Subcutaneous abdominal adipose tissue (tissue), 5 donors: ENCODE measurements around the gene SLX9.
A peak's percentile ranks its signal among the peaks of the same experiment; 100 is the strongest.
"Not testable (repeated sequence)": the region's sequence is repeated elsewhere in the genome, so short reads cannot be mapped to it uniquely, and the experiment has no call there.

Experiments
- H3K27ac ChIP-seq: one replicate; pipeline ENCODE4 v1.7.0; 2013; ENCODE audit warnings: low read depth, mild to moderate bottlenecking, inconsistent platforms, low read length, moderate library complexity
- H3K27me3 ChIP-seq, 5 donors: one replicate each; pipeline ENCODE4 v1.7.0; 2013; ENCODE audit warnings: low read length in 5 of 5, inconsistent platforms in 1 of 5; ENCODE audit not compliant: control insufficient read depth in 5 of 5, insufficient read depth in 4 of 5
- H3K36me3 ChIP-seq, 5 donors: one replicate each; pipeline ENCODE4 v1.7.0; 2013; ENCODE audit warnings: low read length in 5 of 5; ENCODE audit not compliant: control insufficient read depth in 5 of 5, insufficient read depth in 5 of 5
- H3K4me1 ChIP-seq, 5 donors: one replicate each; pipeline ENCODE4 v1.7.0; 2013; ENCODE audit warnings: low read length in 5 of 5, mild to moderate bottlenecking in 3 of 5, moderate library complexity in 1 of 5; ENCODE audit not compliant: control insufficient read depth in 5 of 5, insufficient read depth in 5 of 5
- H3K4me3 ChIP-seq, 5 donors: one replicate each; pipeline ENCODE4 v1.7.0; 2013; ENCODE audit warnings: low read length in 5 of 5, low read depth in 1 of 5
- H3K9ac ChIP-seq, 5 donors: one replicate each; pipeline ENCODE4 v1.7.0; 2013; ENCODE audit warnings: low read length in 5 of 5, mild to moderate bottlenecking in 4 of 5, moderate library complexity in 3 of 5
- H3K9me3 ChIP-seq, 5 donors: one replicate each; pipeline ENCODE4 v1.7.0; 2013; ENCODE audit warnings: low read length in 5 of 5; ENCODE audit not compliant: control insufficient read depth in 5 of 5
- donor health status: healthy.
- donor health status: healthy.
- donor health status: healthy.
- donor health status: healthy.
- donor health status: healthy.

Gene SLX9

DNA sequence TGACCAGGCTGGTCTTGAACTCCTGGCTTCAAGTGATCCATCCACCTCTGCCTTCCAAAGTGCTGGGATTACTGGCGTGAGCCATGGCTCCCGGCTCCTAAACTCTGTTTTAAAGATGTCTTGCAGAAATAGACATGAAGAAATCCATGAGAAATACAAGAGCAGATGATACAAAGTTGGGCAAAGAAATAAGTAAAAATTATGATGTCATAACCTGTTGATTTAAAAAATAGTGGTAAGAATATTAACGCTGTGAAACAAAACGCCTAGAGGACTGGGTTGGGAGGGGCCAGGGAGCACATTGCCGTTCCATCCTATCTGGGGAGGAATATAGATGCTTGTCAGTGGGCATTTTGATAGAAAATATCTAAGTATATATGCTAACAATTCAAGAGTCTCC, 17.9 kb upstream of the SLX9 start:
- Histone ChIP-seq H3K27me3 (peaks cover 14 to 41% (median 24%) of the 10 kb centered on the region in 5 donors), H3K27ac (no peak overlapping the region)

GRCh38 chr21:44923480-44924084, 16.2 kb upstream of the SLX9 start:
- Histone ChIP-seq H3K9me3 (no peaks in the 10 kb centered on the region), H3K4me3 (no peak overlapping the region), H3K4me1 (peaks cover 1 to 57% (median 27%) of the 10 kb centered on the region in 5 donors), H3K9ac (no peak overlapping the region), H3K36me3 (no peaks in the 10 kb centered on the region), H3K27ac (no peak overlapping the region), H3K27me3 (peaks cover 16 to 41% (median 25%) of the 10 kb centered on the region in 5 donors)

More for the DNA sequence above, 17.9 kb upstream of the SLX9 start:
- Histone ChIP-seq H3K4me1 (peaks cover 0 to 54% (median 16%) of the 10 kb centered on the region in 5 donors), H3K9me3 (no peaks in the 10 kb centered on the region), H3K9ac (no peak overlapping the region), H3K4me3 (no peak overlapping the region), H3K36me3 (no peaks in the 10 kb centered on the region)

DNA sequence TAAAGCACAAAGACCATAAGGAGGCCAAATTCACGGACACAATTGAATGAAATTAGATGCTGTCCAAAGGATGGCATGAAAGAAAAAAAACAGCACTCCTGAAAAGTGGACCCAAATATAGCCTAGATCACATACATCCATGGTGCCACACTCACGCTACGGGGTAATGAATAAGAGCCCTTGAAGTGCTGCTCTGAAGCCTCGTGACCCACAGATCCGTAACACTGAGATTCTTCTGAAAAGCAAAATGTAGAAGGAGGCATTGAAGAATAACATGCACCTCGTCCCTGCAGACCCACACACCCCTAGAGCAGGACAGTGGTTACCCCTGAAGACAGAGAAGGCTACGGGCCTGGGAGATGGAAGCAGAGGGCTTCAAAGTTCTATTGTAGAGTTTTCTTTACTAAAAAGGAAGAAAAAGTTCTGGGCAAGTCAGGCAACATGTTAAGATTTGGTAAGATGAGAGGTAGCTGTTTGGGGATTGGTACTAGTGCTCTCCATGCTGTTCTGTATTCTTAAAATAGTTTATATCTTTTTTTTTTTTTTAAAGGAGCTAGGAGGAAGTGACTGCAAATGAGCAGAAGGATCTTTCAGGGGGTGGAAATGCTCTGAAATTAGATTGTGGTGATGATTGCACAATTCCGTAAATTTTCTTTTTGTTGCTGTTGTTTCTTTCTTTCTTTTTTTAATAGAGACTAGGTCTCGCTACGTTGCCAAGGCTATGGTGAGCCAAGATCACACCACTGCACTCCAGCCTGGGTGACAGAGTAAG, 15.0 kb upstream of the SLX9 start:
- Histone ChIP-seq H3K9me3 (peaks cover 0 to 5% (median 4%) of the 10 kb centered on the region in 5 donors), H3K4me1 (peaks cover 1 to 55% (median 20%) of the 10 kb centered on the region in 5 donors), H3K36me3 (no peaks in the 10 kb centered on the region), H3K27ac (no peak overlapping the region), H3K4me3 (no peak overlapping the region), H3K9ac (no peak overlapping the region), H3K27me3 (peaks cover 13 to 43% (median 21%) of the 10 kb centered on the region in 5 donors)

DNA sequence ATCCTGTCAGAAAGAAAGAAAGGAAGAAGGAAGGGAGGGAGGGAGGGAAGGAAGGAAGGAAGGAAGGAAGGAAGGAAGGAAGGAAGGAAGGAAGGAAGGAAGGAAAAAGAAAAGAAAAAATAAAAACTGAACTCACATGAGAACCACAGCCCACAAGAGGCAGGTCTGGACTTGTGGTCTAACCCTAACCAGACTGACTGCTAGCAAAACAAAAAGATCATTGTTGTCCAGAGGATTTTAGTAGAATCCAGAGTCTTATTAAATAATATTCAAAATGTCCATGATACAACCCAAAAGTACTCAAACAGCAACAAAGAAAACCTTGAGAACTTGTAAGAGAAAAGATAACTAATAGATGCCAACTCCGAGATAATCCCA, 14.5 kb upstream of the SLX9 start:
- Histone ChIP-seq H3K4me3 (no peak overlapping the region), H3K9me3 (peaks cover 0 to 6% (median 5%) of the 10 kb centered on the region in 5 donors), H3K4me1 (peaks cover 1 to 51% (median 20%) of the 10 kb centered on the region in 5 donors), H3K27me3 (peaks cover 8 to 38% (median 24%) of the 10 kb centered on the region in 5 donors), H3K27ac (no peak overlapping the region), H3K36me3 (no peaks in the 10 kb centered on the region), H3K9ac (no peak overlapping the region)

DNA sequence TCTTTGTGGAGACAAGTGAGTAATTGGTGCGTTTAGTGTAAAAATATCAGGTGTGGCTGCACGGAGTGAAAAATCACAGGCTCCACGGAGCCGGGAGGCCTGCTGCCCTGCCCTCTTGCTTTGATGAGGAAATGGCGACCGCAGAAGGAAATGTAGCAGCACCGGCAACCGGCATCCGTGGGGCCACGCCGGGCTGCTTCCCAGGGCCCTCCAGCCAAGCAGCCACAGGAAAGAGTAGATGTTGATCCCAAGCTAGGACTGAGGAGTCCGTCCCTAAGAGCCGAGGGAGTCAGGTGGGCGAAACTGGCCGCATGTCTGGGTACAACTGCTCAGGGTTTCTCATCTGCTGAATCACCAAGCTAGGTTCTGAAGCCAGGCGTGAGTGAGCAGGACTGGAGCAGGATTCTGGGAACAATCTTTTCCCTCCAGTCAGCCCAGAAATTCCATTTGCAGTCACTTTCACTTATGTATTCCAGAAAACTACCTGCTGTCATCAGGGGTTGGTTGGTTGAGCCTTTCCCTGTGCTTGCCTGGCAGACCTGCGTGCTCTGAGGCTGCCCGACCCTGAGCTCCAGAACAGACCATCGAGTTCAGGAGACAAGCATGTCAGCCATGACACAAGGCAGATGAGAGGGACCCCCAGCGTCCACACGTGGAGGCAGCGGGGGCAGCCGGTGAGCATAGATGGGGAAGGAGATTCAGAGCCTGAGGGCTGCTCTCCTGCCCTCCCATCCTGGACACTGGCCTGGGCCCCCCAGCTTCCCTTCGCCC, 13.3 kb upstream of the SLX9 start:
- Histone ChIP-seq H3K4me1 (peaks cover 1 to 50% (median 30%) of the 10 kb centered on the region in 5 donors), H3K27ac (no peak overlapping the region), H3K4me3 (peak overlapping the region in 1 of 5 donors; percentile 23), H3K27me3 (peaks cover 3 to 39% (median 20%) of the 10 kb centered on the region in 5 donors), H3K9ac (no peak overlapping the region), H3K36me3 (no peaks in the 10 kb centered on the region), H3K9me3 (peaks cover 0 to 6% (median 5%) of the 10 kb centered on the region in 5 donors)

GRCh38 chr21:44927259-44927586, 12.6 kb upstream of the SLX9 start:
- H3K36me3 ChIP-seq = no peaks in the 10 kb centered on the region
- H3K27me3 ChIP-seq = peaks cover 5 to 43% (median 24%) of the 10 kb centered on the region in 5 donors
- no peak overlapping the region for H3K9ac ChIP-seq
- peaks cover 0 to 6% (median 5%) of the 10 kb centered on the region in 5 donors for H3K9me3 ChIP-seq
- no peak overlapping the region for H3K27ac ChIP-seq
- H3K4me1 ChIP-seq = peaks cover 1 to 57% (median 37%) of the 10 kb centered on the region in 5 donors
- no peak overlapping the region for H3K4me3 ChIP-seq

GRCh38 chr21:44927587-44928461, 12.0 kb upstream of the SLX9 start:
- Histone ChIP-seq H3K27ac (no peak overlapping the region), H3K4me1 (peaks cover 1 to 61% (median 39%) of the 10 kb centered on the region in 5 donors), H3K9ac (no peak overlapping the region), H3K4me3 (peak overlapping the region in 1 of 5 donors; percentile 49), H3K36me3 (no peaks in the 10 kb centered on the region), H3K27me3 (peaks cover 6 to 45% (median 24%) of the 10 kb centered on the region in 5 donors), H3K9me3 (peaks cover 0 to 6% (median 5%) of the 10 kb centered on the region in 5 donors)

DNA sequence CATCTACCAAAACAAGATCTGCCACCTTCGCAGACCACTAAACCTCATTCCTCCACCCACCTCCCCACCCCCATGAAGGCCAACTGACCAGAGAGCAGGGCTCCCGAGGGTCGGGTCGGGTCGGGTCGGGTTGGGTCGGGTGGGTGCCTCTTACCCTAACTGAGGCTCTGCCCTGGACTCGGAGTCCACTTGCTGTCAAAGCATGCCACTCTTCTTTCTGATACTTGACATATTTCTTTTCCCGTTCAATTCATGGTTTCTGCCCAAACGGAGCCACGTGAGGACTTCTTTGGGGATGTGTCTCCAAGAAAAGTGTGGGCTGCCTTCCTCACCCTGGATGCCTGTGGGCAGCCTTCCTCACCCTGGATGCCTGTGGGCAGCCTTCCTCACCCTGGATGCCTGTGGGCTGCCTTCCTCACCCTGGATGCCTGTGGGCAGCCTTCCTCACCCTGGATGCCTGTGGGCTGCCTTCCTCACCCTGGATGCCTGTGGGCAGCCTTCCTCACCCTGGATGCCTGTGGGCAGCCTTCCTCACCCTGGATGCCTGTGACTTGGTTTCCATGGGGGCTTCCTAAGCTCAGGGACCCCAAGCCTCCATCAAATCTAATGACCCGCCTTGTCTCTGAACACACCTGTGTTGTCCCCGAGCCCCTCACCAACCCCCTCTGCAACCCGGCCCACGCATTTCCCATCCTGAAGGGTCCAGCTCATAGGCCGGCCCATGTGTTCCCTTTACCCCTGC, 11.2 kb upstream of the SLX9 start:
- not testable (repeated sequence) for H3K9ac ChIP-seq, H3K9me3 ChIP-seq, H3K36me3 ChIP-seq, H3K27ac ChIP-seq
- peaks cover 11 to 53% (median 31%) of the 10 kb centered on the region in 5 donors for H3K27me3 ChIP-seq
- peak overlapping the region in 1 of 5 donors; percentile 49 for H3K4me3 ChIP-seq
- H3K4me1 ChIP-seq = peaks cover 1 to 63% (median 43%) of the 10 kb centered on the region in 5 donors
